GM12878 (cell line): ENCODE measurements around the gene ADGRA3. TPM values are rescaled to one million over a fixed set of nuclear protein-coding genes. Genes with fewer than 3 reads are reported as not detected.

Experiments used
- ATAC-seq: fragments of 200-7000 bp; cut with Tn5 transposase; 3 replicates; pipeline ENCODE4 v1.9.1; 2020; ENCODE audit warnings: mild to moderate bottlenecking, moderate library complexity
- BruUV-seq: library from RNA; stranded (reverse); fragments of 400-500 nt; replicated peaks from 2 replicates; lab custom pipeline; 2021; lab: Mats Ljungman, UMichigan
- CTCF ChIA-PET: fragments of 300-600 bp; sonication (Branson Sonifier 250); formaldehyde crosslinking; extraction: SDS; loops from one replicate; lab custom pipeline; 2021; ENCODE audit warnings: inconsistent platforms; lab: Yijun Ruan, JAX
- POLR2A ChIA-PET: fragments of 350-600 bp; formaldehyde crosslinking; extraction: SDS; loops from one replicate; lab custom pipeline; 2021; ENCODE audit warnings: inconsistent platforms; lab: Charles Lee
- RAD21 ChIA-PET: fragments of 300-600 bp; sonication (Branson Sonifier 250); formaldehyde crosslinking; loops from one replicate; lab custom pipeline; 2023; ENCODE audit warnings: antibody characterized with exemption; ENCODE audit not compliant: unreplicated experiment; lab: Charles Lee
- SMC1A ChIA-PET: fragments of 300-600 bp; sonication (Branson Sonifier 250); formaldehyde crosslinking; loops from one replicate; lab custom pipeline; 2023; ENCODE audit not compliant: unreplicated experiment, uncharacterized antibody; lab: Charles Lee
- DNase-seq: peaks from one replicate; pipeline ENCODE4 v3.0.0-alpha.2; 2011; ENCODE audit warnings: low read depth, low spot score
- FAIRE-seq: peaks from 3 replicates; lab custom pipeline; 2011; peaks lifted over from hg19 to GRCh38; lab: Jason Lieb, UNC
- H2AFZ ChIP-seq: 2 replicates; pipeline ENCODE4 v1.6.0; 2011; ENCODE audit warnings: low read depth, low read length, control low read depth; ENCODE audit not compliant: control insufficient read depth
- H3K27ac ChIP-seq: 2 replicates; pipeline ENCODE4 v1.5.1; 2011; ENCODE audit warnings: control low read depth; ENCODE audit not compliant: control insufficient read depth, insufficient read depth
- H3K27me3 ChIP-seq, 2 experiments: replicated peaks in 1 of 2; 2 replicates each; pipeline versions ENCODE4 v1.6.0 to v1.6.1; 2011; ENCODE audit warnings: low read length in 1 of 2; ENCODE audit not compliant: control insufficient read depth in 2 of 2, insufficient read depth in 2 of 2
- H3K36me3 ChIP-seq, 2 experiments: 2 replicates each; pipeline ENCODE4 v1.5.1; 2011; ENCODE audit warnings: low read length in 1 of 2; ENCODE audit not compliant: control insufficient read depth in 2 of 2, insufficient read depth in 2 of 2
- H3K4me1 ChIP-seq: 2 replicates; pipeline ENCODE4 v1.6.1; 2011; ENCODE audit warnings: mild to moderate bottlenecking, low read length, moderate library complexity, mixed read lengths; ENCODE audit not compliant: control insufficient read depth, insufficient read depth
- H3K4me2 ChIP-seq: 2 replicates; pipeline ENCODE4 v1.6.0; 2011; ENCODE audit warnings: control low read depth; ENCODE audit not compliant: control insufficient read depth, insufficient read depth
- H3K4me3 ChIP-seq: fragments of 200-600 bp; sonication (generic); 2 replicates; pipeline ENCODE4 v1.5.1; 2016
- H3K79me2 ChIP-seq: 2 replicates; pipeline ENCODE4 v1.6.0; 2011; ENCODE audit warnings: low read length; ENCODE audit not compliant: control insufficient read depth, insufficient read depth
- H3K9ac ChIP-seq: 2 replicates; pipeline ENCODE4 v1.8.0; 2011; ENCODE audit warnings: low read length, control low read depth, mixed read lengths; ENCODE audit not compliant: control insufficient read depth, insufficient read depth
- H3K9me3 ChIP-seq: replicated peaks from 3 replicates; pipeline ENCODE4 v1.5.1; 2011; ENCODE audit warnings: mild to moderate bottlenecking, low read length; ENCODE audit not compliant: control insufficient read depth, insufficient read depth
- H4K20me1 ChIP-seq: 2 replicates; pipeline ENCODE4 v1.6.0; 2011; ENCODE audit not compliant: control insufficient read depth, insufficient read depth
- ATF3 ChIP-seq: IDR thresholded peaks from 2 replicates; pipeline ENCODE4 v1.6.1; 2011; ENCODE audit warnings: low read depth, mild to moderate bottlenecking, low read length, moderate library complexity, borderline replicate concordance; ENCODE audit errors: extremely low read depth
- BMI1 ChIP-seq: fragments of 450-650 bp; IDR thresholded peaks from 2 replicates; pipeline ENCODE4 v1.6.1; 2016; ENCODE audit warnings: mild to moderate bottlenecking, moderate library complexity, borderline replicate concordance
- CHD4 ChIP-seq: fragments of 200-600 bp; sonication (generic); IDR thresholded peaks from 2 replicates; pipeline ENCODE4 v1.6.1; 2016; ENCODE audit warnings: mild to moderate bottlenecking
- CUX1 ChIP-seq: IDR thresholded peaks from 2 replicates; pipeline ENCODE4 v1.6.1; 2012; ENCODE audit warnings: improper control_type of control experiment, low read depth, low read length; ENCODE audit not compliant: insufficient replicate concordance
- GABPA ChIP-seq: IDR thresholded peaks from 2 replicates; pipeline ENCODE4 v1.6.1; 2014; ENCODE audit warnings: antibody characterized with exemption, low read depth, mild to moderate bottlenecking, inconsistent platforms
- GATAD2B ChIP-seq: fragments of 450-650 bp; conservative IDR thresholded peaks from 2 replicates; pipeline ENCODE4 v1.6.1; 2017; ENCODE audit warnings: low read depth, mild to moderate bottlenecking, moderate library complexity
- JUNB ChIP-seq: IDR thresholded peaks from 2 replicates; pipeline ENCODE4 v1.6.1; 2016; ENCODE audit warnings: antibody characterized with exemption, mild to moderate bottlenecking
- JUND ChIP-seq: IDR thresholded peaks from 2 replicates; pipeline ENCODE4 v1.6.1; 2012; ENCODE audit warnings: low read depth, mild to moderate bottlenecking, low read length, improper control_type of control experiment, moderate library complexity
- NFXL1 ChIP-seq: fragments of 450-650 bp; IDR thresholded peaks from 2 replicates; pipeline ENCODE4 v1.6.1; 2017; ENCODE audit warnings: antibody characterized with exemption, mild to moderate bottlenecking, borderline replicate concordance
- POLR2AphosphoS2 ChIP-seq: IDR thresholded peaks from 2 replicates; pipeline ENCODE4 v1.6.1; 2011; ENCODE audit warnings: low read depth, mild to moderate bottlenecking, low read length, improper control_type of control experiment, moderate library complexity
- RB1 ChIP-seq: fragments of 450-650 bp; formaldehyde crosslinking; IDR thresholded peaks from 2 replicates; pipeline ENCODE4 v1.6.1; 2017; ENCODE audit warnings: mild to moderate bottlenecking, borderline replicate concordance
- RUNX3 ChIP-seq: IDR thresholded peaks from 2 replicates; pipeline ENCODE4 v1.6.1; 2012; ENCODE audit warnings: low read length, inconsistent platforms
- SMARCA5 ChIP-seq: fragments of 450-650 bp; IDR thresholded peaks from 2 replicates; pipeline ENCODE4 v1.6.1; 2017; ENCODE audit warnings: mild to moderate bottlenecking
- SP1 ChIP-seq: IDR thresholded peaks from one replicate; pipeline ENCODE4 v1.6.1; 2011; ENCODE audit warnings: low read depth, low read length
- TCF12 ChIP-seq: IDR thresholded peaks from 2 replicates; pipeline ENCODE4 v1.6.1; 2011; ENCODE audit warnings: low read depth, mild to moderate bottlenecking, low read length
- TCF7 ChIP-seq: IDR thresholded peaks from 2 replicates; pipeline ENCODE4 v1.6.1; 2014; ENCODE audit warnings: antibody characterized with exemption, borderline replicate concordance
- ZNF622 ChIP-seq: fragments of 450-650 bp; IDR thresholded peaks from 2 replicates; pipeline ENCODE4 v1.6.1; 2017; ENCODE audit warnings: mild to moderate bottlenecking, inconsistent platforms
- WGBS: methylation state at CpG from one replicate; pipeline ENCODE4 v1.1.6; 2016; ENCODE audit warnings: low lambda C conversion rate; ENCODE audit not compliant: insufficient replicate concordance, insufficient coverage; ENCODE audit errors: missing lambda C conversion rate; 5-methylcytosine and 5-hydroxymethylcytosine counted together
- in situ Hi-C: fragments of 300-500 bp; cut with MboI; formaldehyde crosslinking; loops from 9 replicates; pipeline ENCODE4 v1.14.3; 2018; ENCODE audit warnings: mixed read lengths
- intact Hi-C: fragments of 100-400 bp; cut with micrococcal nuclease; formaldehyde crosslinking; loops from one replicate; pipeline ENCODE4 v1.14.2; 2022; ENCODE audit not compliant: unreplicated experiment
- polyA plus RNA-seq, 11 experiments: library from polyadenylated mRNA; depleted of rRNA in 4 of 11; unstranded in 6 of 11; stranded (reverse) in 5 of 11; fragments of >200 nt; fragmentation: Nextera tagmentation in 4 of 11; fragmentation: Illumina TruSeq in 1 of 11; extraction: Ambion mirVana in 4 of 11; extraction: Trizol in 1 of 11; gene quantifications; 1 replicate in 1 of 11; 2 replicates in 10 of 11; pipeline versions ENCODE4 v1.2.1 to v1.2.3, GENCODE V29; 2011 to 2016; ENCODE audit warnings: inconsistent platforms in 2 of 11, missing spikeins in 2 of 11, low read depth in 1 of 11
- total RNA-seq, 4 experiments: library from RNA; depleted of rRNA in 3 of 4; stranded (reverse); fragments of >200 nt in 3 of 4; fragmentation: Illumina TruSeq in 1 of 4; extraction: Trizol in 1 of 4; gene quantifications; 2 replicates each; pipeline versions ENCODE4 v1.2.1 to v1.2.3, GENCODE V29; 2013 to 2021
- TF ChIP-seq, protein P1 (sequence below): fragments of 450-650 bp; IDR thresholded peaks from 2 replicates; pipeline ENCODE4 v1.6.1; 2017; ENCODE audit warnings: mild to moderate bottlenecking
- TF ChIP-seq, protein P2 (sequence below): IDR thresholded peaks from 2 replicates; pipeline ENCODE4 v1.6.1; 2012; ENCODE audit warnings: low read depth, low read length, improper control_type of control experiment

The ADGRA3 gene
- total and polyA plus RNA-seq, 10 of the 15 experiments (the other 5 are each of a cell fraction or from before 2014, with no cell fraction given), result 0.24 to 66.2 (median 2.5) TPM

DNA sequence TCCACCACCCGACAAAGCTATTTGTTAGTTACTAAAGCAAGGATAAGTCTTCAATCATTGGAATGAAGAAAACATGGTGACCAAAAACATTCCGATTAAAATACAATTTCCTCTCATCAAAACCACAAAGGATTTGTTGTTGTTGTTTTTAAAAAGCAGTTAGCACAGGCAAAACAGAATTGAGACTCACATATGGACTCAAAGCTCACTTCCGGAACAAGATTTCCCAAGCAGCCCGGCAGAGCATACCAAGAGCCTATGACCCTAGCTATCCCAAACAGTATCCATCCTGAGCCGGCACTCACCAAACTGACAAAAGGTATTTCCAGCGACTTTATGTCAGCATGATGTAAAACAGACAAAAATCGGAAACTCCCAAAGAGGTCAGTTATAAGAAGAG lies 39.9 kb downstream of the ADGRA3 start:
- H3K4me2 ChIP-seq, result no peak overlapping the region
- no peaks in the 10 kb centered on the region for H3K27me3 ChIP-seq
- 75% methylated on average over 7 of the region's 7 CpGs for WGBS
- SMC1A ChIA-PET, result interaction anchor here (0.6 to 10.8 kb wide), 18 partner anchors 10 to 270 kb away, joined by 3 to 126 read pairs (median 8); no protein-coding TSS in a partner anchor
- no peak overlapping the region for H3K4me3 ChIP-seq
- TF ChIP-seq GABPA, result no peak
- no peak for TF ChIP-seq JUND
- no peak for TF ChIP-seq BMI1
- TF ChIP-seq ZNF622, result no peak
- TF ChIP-seq NFXL1, result no peak
- no peak for TF ChIP-seq RUNX3
- no peak for TF ChIP-seq ATF3
- no peak for TF ChIP-seq SP1
- TF ChIP-seq, protein P1, sequence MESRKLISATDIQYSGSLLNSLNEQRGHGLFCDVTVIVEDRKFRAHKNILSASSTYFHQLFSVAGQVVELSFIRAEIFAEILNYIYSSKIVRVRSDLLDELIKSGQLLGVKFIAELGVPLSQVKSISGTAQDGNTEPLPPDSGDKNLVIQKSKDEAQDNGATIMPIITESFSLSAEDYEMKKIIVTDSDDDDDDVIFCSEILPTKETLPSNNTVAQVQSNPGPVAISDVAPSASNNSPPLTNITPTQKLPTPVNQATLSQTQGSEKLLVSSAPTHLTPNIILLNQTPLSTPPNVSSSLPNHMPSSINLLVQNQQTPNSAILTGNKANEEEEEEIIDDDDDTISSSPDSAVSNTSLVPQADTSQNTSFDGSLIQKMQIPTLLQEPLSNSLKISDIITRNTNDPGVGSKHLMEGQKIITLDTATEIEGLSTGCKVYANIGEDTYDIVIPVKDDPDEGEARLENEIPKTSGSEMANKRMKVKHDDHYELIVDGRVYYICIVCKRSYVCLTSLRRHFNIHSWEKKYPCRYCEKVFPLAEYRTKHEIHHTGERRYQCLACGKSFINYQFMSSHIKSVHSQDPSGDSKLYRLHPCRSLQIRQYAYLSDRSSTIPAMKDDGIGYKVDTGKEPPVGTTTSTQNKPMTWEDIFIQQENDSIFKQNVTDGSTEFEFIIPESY, result no peak
- TF ChIP-seq TCF12, result no peak
- no peak for TF ChIP-seq CHD4
- no peak for TF ChIP-seq RB1
- no peak for TF ChIP-seq TCF7
- TF ChIP-seq POLR2AphosphoS2, result no peak
- TF ChIP-seq GATAD2B, result no peak
- TF ChIP-seq CUX1, result no peak
- no peak for TF ChIP-seq JUNB
- TF ChIP-seq, protein P2, sequence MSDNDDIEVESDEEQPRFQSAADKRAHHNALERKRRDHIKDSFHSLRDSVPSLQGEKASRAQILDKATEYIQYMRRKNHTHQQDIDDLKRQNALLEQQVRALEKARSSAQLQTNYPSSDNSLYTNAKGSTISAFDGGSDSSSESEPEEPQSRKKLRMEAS, result no peak
- TF ChIP-seq SMARCA5, result no peak
- TF ChIP-seq, all 136 proteins: peak for 0
- ATAC-seq, result no peak
- BruUV-seq, result no TSS peak
- no peak for FAIRE-seq
- ChIA-PET RAD21 (interaction anchor here (0.7 to 6.5 kb wide), 8 partner anchors 8 to 131 kb away, joined by 3 to 72 read pairs (median 8); no protein-coding TSS in a partner anchor), CTCF (interaction anchor here (0.6 to 5.2 kb wide), 7 partner anchors 13 to 217 kb away, joined by 3 to 23 read pairs (median 5); partner anchors contain the start of gene GBA3), POLR2A (interaction anchor here (1.2 to 3.2 kb wide), 4 partner anchors 8 to 31 kb away, joined by 4 to 19 read pairs (median 16); no protein-coding TSS in a partner anchor)
- intact Hi-C loops (no loop called here), in situ Hi-C loops (no loop called here)
- no peaks in the 10 kb centered on the region for H3K36me3 ChIP-seq
- no peak for DNase-seq
- H2AFZ ChIP-seq, result no peak overlapping the region
- no peaks in the 10 kb centered on the region for H3K9me3 ChIP-seq
- no peaks in the 10 kb centered on the region for H4K20me1 ChIP-seq
- no peaks in the 10 kb centered on the region for H3K79me2 ChIP-seq
- H3K4me1 ChIP-seq, result no peaks in the 10 kb centered on the region
- H3K27ac ChIP-seq, result no peak overlapping the region
- no peak overlapping the region for H3K9ac ChIP-seq
